NCI-H2227 (cell line): ENCODE results near the gene SRD5A2.

Experiments
- DNase-seq: peaks from one replicate; lab custom pipeline; 2025; ENCODE audit not compliant: unreplicated experiment; lab: John Stamatoyannopoulos, UW

The SRD5A2 gene

DNA sequence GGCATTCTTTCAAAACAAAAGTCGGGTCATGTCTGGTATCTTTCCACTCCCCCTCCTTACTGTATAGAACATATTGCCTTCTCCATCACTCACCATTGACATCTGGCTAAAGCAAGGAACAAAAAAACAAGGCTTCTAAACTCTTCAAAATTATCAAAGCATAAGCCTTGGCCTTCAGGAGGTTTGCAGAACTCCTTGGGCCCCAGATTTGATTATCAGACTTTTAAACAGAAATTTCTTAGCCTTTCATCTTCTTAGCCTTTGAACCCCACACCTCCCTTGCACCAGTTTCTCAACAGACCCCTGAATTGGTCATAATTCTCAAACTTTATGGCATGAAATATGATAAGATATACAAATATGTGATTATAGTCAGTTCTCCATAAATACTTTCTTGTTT is 106.4 kb downstream of the SRD5A2 start:
- DNase-seq = no peak
